NB4 (cell line): Measurements from ENCODE around the gene TANGO6.

ENCODE experiments used
- DNase-seq: peaks from one replicate; pipeline ENCODE4 v3.0.0; 2010; ENCODE audit warnings: low read depth
- H3K4me3 ChIP-seq: one replicate; pipeline ENCODE4 v1.5.1; 2011; ENCODE audit warnings: mild to moderate bottlenecking, low read depth, low read length, moderate library complexity
- MYC ChIP-seq: IDR thresholded peaks from 2 replicates; pipeline ENCODE4 v1.6.1; 2011; ENCODE audit warnings: low read depth, low read length
- POLR2A ChIP-seq: IDR thresholded peaks from 2 replicates; pipeline ENCODE4 v1.6.1; 2011; ENCODE audit warnings: mild to moderate bottlenecking; ENCODE audit not compliant: insufficient read length; ENCODE audit errors: extremely low read depth
- TF ChIP-seq, protein P1 (sequence below): IDR thresholded peaks from 2 replicates; pipeline ENCODE4 v1.6.1; 2011; ENCODE audit warnings: low read depth, low read length
- TF ChIP-seq, protein P2 (sequence below): IDR thresholded peaks from one replicate; pipeline ENCODE4 v1.5.1; 2012; ENCODE audit warnings: low read depth, low read length

TANGO6 gene

DNA sequence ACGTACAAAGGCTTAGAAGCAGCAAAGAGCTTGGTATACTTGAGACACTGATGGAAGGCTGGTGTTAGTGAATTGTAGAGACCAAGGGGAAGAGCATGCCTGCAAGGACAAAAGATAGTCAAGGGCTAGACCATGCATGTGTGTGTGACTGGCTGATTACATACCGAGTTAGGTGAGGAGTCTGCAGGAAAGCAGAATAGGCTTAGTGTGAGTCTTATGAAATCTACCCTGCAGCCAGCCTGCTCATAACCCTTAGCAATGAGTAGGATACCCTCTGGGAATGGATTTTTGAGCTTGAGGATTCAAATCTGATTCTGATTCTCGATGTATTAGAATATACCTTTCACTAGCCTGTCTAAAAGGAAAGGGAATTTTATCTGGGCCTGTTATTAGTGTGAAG lies 77.0 kb downstream of the TANGO6 start:
- TF ChIP-seq, protein P1, sequence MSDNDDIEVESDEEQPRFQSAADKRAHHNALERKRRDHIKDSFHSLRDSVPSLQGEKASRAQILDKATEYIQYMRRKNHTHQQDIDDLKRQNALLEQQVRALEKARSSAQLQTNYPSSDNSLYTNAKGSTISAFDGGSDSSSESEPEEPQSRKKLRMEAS, result no peak
- TF ChIP-seq, protein P2, sequence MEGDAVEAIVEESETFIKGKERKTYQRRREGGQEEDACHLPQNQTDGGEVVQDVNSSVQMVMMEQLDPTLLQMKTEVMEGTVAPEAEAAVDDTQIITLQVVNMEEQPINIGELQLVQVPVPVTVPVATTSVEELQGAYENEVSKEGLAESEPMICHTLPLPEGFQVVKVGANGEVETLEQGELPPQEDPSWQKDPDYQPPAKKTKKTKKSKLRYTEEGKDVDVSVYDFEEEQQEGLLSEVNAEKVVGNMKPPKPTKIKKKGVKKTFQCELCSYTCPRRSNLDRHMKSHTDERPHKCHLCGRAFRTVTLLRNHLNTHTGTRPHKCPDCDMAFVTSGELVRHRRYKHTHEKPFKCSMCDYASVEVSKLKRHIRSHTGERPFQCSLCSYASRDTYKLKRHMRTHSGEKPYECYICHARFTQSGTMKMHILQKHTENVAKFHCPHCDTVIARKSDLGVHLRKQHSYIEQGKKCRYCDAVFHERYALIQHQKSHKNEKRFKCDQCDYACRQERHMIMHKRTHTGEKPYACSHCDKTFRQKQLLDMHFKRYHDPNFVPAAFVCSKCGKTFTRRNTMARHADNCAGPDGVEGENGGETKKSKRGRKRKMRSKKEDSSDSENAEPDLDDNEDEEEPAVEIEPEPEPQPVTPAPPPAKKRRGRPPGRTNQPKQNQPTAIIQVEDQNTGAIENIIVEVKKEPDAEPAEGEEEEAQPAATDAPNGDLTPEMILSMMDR, result no peak
- TF ChIP-seq POLR2A, result no peak
- TF ChIP-seq MYC, result no peak
- no peak for DNase-seq

DNA sequence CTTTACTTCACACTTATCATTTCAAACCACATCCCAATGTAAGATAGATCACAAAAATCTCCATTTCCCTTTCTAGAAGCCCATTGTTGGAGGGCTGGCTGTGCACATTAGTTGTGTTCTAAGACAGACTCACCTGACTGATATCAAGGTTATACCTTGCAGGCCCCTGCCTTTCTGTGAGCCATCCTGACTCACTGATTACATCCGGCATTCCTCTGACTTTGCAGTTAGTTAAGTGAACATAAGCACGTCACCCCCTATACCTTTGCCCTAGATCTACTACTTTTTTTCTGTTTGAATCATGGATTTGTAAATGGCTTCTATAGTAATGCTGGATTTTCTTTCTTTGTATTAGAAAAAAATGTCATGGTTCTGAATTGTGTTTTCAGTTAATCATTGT lies 78.3 kb downstream of the TANGO6 start:
- DNase-seq, result no peak
- no peak overlapping the region for H3K4me3 ChIP-seq
- TF ChIP-seq, protein P1, result no peak
- no peak for TF ChIP-seq POLR2A
- no peak for TF ChIP-seq MYC
- TF ChIP-seq, protein P2, result no peak

More for the DNA sequence above, 77.0 kb downstream of the TANGO6 start:
- H3K4me3 ChIP-seq, result no peak overlapping the region

DNA sequence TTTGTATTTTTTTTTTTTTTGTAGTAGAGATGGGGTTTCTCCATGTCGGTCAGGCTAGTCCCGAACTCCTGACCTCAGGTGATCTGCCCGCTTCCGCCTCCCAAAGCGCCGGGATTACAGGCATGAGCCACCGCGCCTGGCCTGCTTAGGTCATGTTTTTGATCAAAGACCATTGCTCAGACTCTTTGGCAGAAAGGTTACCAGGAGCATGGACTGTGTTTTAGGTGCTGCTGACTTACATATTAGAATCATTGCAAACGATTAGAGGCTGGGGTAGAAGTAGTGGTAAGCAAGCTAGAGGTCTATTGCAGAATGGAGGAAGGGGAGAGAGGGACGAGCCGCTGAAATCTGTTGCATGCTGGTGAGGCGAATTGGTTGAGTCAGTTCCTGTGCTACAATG lies 79.8 kb downstream of the TANGO6 start:
- no peak for DNase-seq
- TF ChIP-seq POLR2A, result no peak
- TF ChIP-seq MYC, result no peak
- TF ChIP-seq, protein P2, result no peak
- TF ChIP-seq, protein P1, result no peak
- H3K4me3 ChIP-seq, result no peak overlapping the region

DNA sequence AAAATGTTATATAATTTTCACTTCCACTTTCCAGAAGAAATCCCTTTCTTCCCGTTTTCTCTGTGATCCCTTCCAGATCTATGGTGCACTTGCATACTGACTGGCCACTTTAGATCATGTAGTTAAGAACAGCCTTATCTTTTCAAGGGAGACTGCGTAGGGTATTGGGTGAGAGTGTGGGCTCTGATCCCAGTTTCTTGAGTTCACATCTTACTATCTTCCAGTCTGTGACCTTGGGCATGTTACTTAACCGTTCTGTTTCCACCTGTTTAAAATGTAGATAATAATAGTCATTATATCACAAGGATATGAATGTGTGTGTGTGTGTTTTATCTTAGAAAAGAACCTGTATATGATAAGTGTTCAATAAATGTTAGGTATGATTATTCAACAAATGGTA lies 83.7 kb downstream of the TANGO6 start:
- no peak for DNase-seq
- TF ChIP-seq POLR2A, result no peak
- TF ChIP-seq, protein P1, result no peak
- TF ChIP-seq, protein P2, result no peak
- TF ChIP-seq MYC, result no peak
- H3K4me3 ChIP-seq, result no peak overlapping the region

DNA sequence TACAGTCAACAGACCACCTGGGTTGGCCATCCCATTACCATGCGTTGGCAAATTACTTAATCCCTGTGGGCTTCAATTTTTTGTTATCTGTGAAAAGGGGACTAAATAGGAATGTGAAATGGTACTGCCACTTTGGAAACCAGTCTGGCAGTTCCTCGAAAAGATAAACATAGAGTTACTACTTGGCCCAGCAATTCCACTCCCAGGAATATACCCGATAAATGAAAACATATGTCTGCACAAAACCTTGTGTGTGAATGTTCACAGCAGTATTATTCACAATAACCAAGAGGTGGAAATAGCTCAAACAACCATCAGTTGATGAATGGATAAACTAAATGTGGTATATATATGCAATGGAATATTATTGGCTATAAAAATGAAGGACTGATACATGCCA lies 87.9 kb downstream of the TANGO6 start:
- no peak overlapping the region for H3K4me3 ChIP-seq
- TF ChIP-seq, protein P1, result no peak
- TF ChIP-seq MYC (no peak), POLR2A (no peak)
- TF ChIP-seq, protein P2, result no peak
- no peak for DNase-seq
